ENCODE results near the gene LDLRAD3. TPM values are rescaled to one million over a fixed set of nuclear protein-coding genes. Genes with fewer than 3 reads are reported as not detected.
A peak's percentile ranks its signal among the peaks of the same experiment; 100 is the strongest.

LDLRAD3 gene
- total RNA-seq, 2 donors from 2014 or later: 19.2 to 30.6 TPM

DNA sequence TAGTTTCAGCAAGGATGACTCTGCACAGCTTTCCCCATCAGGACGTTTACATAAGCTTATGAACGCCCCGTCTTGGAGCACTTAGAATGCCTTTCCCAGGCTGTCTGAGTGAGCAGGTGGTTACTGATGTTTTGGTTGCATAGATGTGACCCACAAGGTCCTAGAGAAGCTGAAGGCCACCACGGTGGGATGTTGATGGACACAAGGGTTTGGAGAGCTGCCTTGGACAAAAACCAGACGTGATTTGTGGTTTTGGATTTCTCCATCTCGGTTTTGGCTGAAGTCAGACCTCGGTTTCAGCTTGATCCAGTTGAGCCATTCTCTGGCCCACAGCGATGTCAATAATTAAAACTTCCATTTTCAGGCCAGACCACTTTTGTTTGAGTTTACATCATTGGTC is 151.9 kb downstream of the LDLRAD3 start:
- TF ChIP-seq CTCF (conservative IDR thresholded peaks at IDR 0.05): no peak
- Mint-ChIP-seq H3K27me3 (ENCODE audit: insufficient read depth) (no peaks in the 10 kb centered on the region), H3K4me1 (peaks cover 47% of the 10 kb centered on the region), H3K27ac (no peak overlapping the region), H3K36me3 (ENCODE audit: low read depth) (peaks cover 67% of the 10 kb centered on the region), H3K9me3 (peaks cover 16% of the 10 kb centered on the region), H3K4me3 (no peak overlapping the region)
- peak; percentile 7 for DNase-seq
- WGBS, 2 experiments (ENCODE audit: insufficient coverage in 1 of 2, insufficient read length in 1 of 2): 94 to 97% methylated on average over 8 of the region's 8 CpGs
- Histone ChIP-seq H3K27ac (ENCODE audit: low read depth, low read length) (no peak overlapping the region), H3K9me3 (ENCODE audit: control insufficient read depth, low read length) (peaks cover 27% of the 10 kb centered on the region), H3K9ac (ENCODE audit: extremely low read depth, low read length, poor library complexity, severe bottlenecking) (no peak overlapping the region), H3K4me3 (ENCODE audit: low read length) (no peak overlapping the region), H3K4me1 (ENCODE audit: control insufficient read depth, insufficient read depth, low read length) (peaks cover 13% of the 10 kb centered on the region), H3K36me3 (ENCODE audit: control insufficient read depth, insufficient read depth, low read length) (peaks cover 45% of the 10 kb centered on the region), H3K27me3 (ENCODE audit: control insufficient read depth, insufficient read depth, low read length, poor library complexity, severe bottlenecking) (no peaks in the 10 kb centered on the region)

- H3K4me1 ChIP-seq (ENCODE audit: control insufficient read depth, insufficient read depth, low read length): peaks cover 13% of the 10 kb centered on the region
- no peaks in the 10 kb centered on the region for H3K27me3 ChIP-seq (ENCODE audit: control insufficient read depth, insufficient read depth, low read length, poor library complexity, severe bottlenecking)
- H3K4me3 Mint-ChIP-seq: no peak overlapping the region
- peaks cover 74% of the 10 kb centered on the region for H3K36me3 Mint-ChIP-seq (ENCODE audit: low read depth)
- H3K27ac ChIP-seq (ENCODE audit: low read depth, low read length): no peak overlapping the region
- no peak overlapping the region for H3K9ac ChIP-seq (ENCODE audit: extremely low read depth, low read length, poor library complexity, severe bottlenecking)
- H3K4me1 Mint-ChIP-seq: peaks cover 37% of the 10 kb centered on the region
- WGBS, 2 experiments (ENCODE audit: insufficient coverage in 1 of 2, insufficient read length in 1 of 2): 89 to 100% methylated on average over 3 to 6 of the region's 6 CpGs
- no peak overlapping the region for H3K4me3 ChIP-seq (ENCODE audit: low read length)
- peaks cover 27% of the 10 kb centered on the region for H3K9me3 ChIP-seq (ENCODE audit: control insufficient read depth, low read length)
- no peaks in the 10 kb centered on the region for H3K27me3 Mint-ChIP-seq (ENCODE audit: insufficient read depth)
- H3K27ac Mint-ChIP-seq: peak overlapping the region; percentile 30
- peaks cover 16% of the 10 kb centered on the region for H3K9me3 Mint-ChIP-seq
- peak; percentile 27 for DNase-seq
- H3K36me3 ChIP-seq (ENCODE audit: control insufficient read depth, insufficient read depth, low read length): peaks cover 50% of the 10 kb centered on the region
- no peak for TF ChIP-seq CTCF (conservative IDR thresholded peaks at IDR 0.05)
Measured at GRCh38 chr11:36097219-36097650, 153.4 kb downstream of the LDLRAD3 start.

GRCh38 chr11:36098087-36098486 is 154.2 kb downstream of the LDLRAD3 start:
- H3K4me1 ChIP-seq (ENCODE audit: control insufficient read depth, insufficient read depth, low read length): peaks cover 13% of the 10 kb centered on the region
- WGBS, 2 experiments (ENCODE audit: insufficient coverage in 1 of 2, insufficient read length in 1 of 2): 92 to 100% methylated on average over 3 to 6 of the region's 6 CpGs
- H3K4me3 ChIP-seq (ENCODE audit: low read length): no peak overlapping the region
- no peak overlapping the region for H3K9ac ChIP-seq (ENCODE audit: extremely low read depth, low read length, poor library complexity, severe bottlenecking)
- H3K36me3 ChIP-seq (ENCODE audit: control insufficient read depth, insufficient read depth, low read length): peaks cover 50% of the 10 kb centered on the region
- no peak for TF ChIP-seq CTCF (conservative IDR thresholded peaks at IDR 0.05)
- Mint-ChIP-seq H3K36me3 (ENCODE audit: low read depth) (peaks cover 73% of the 10 kb centered on the region), H3K4me1 (peaks cover 37% of the 10 kb centered on the region), H3K27ac (peak overlapping the region; percentile 20), H3K4me3 (no peak overlapping the region), H3K27me3 (ENCODE audit: insufficient read depth) (no peaks in the 10 kb centered on the region), H3K9me3 (peaks cover 11% of the 10 kb centered on the region)
- H3K9me3 ChIP-seq (ENCODE audit: control insufficient read depth, low read length): peaks cover 21% of the 10 kb centered on the region
- peak; percentile 42 for DNase-seq
- no peaks in the 10 kb centered on the region for H3K27me3 ChIP-seq (ENCODE audit: control insufficient read depth, insufficient read depth, low read length, poor library complexity, severe bottlenecking)
- H3K27ac ChIP-seq (ENCODE audit: low read depth, low read length): no peak overlapping the region
